Fibroblast of skin of left biceps (primary cell): ENCODE data around the gene RNF207.

Experiments used
- DNase-seq, 2 experiments: peaks; one replicate each; pipeline ENCODE4 v3.0.0-alpha.2; 2013; ENCODE audit warnings: low read depth in 2 of 2

The RNF207 gene

GRCh38 chr1:6234502-6235295 is 28.8 kb downstream of the RNF207 start:
- DNase-seq = no peak

- DNase-seq = no peak
Observed at GRCh38 chr1:6235296-6235677, 29.4 kb downstream of the RNF207 start.

- no peak for DNase-seq
Observed at GRCh38 chr1:6237093-6237492, 31.2 kb downstream of the RNF207 start.

GRCh38 chr1:6239213-6239752 is 33.4 kb downstream of the RNF207 start:
- DNase-seq = no peak

- DNase-seq = peak; percentile 28 to 29
Observed at GRCh38 chr1:6239950-6240768, 34.2 kb downstream of the RNF207 start.

GRCh38 chr1:6241107-6241886 is 35.4 kb downstream of the RNF207 start:
- no peak for DNase-seq

- no peak for DNase-seq
Observed at GRCh38 chr1:6241887-6242740, 36.2 kb downstream of the RNF207 start.

GRCh38 chr1:6243053-6243834 is 37.3 kb downstream of the RNF207 start:
- DNase-seq = no peak

GRCh38 chr1:6243993-6244392 is 38.1 kb downstream of the RNF207 start, which contains the start of gene HES3:
Gene HES3, plus strand, starts transcription at chr1:6244179. Its CDS starts 187 bp downstream, at chr1:6244366.
- DNase-seq = no peak

GRCh38 chr1:6244401-6245049 is 38.6 kb downstream of the RNF207 start:
- no peak for DNase-seq

GRCh38 chr1:6245086-6245868 is 39.4 kb downstream of the RNF207 start:
- peak; percentile 26 to 29 for DNase-seq

GRCh38 chr1:6245869-6246496 is 40.1 kb downstream of the RNF207 start:
- no peak for DNase-seq

- DNase-seq = no peak
Observed at GRCh38 chr1:6246497-6247467, 40.9 kb downstream of the RNF207 start.

GRCh38 chr1:6247651-6248050 is 41.7 kb downstream of the RNF207 start:
- no peak for DNase-seq

- no peak for DNase-seq
Observed at GRCh38 chr1:6248161-6248776, 42.4 kb downstream of the RNF207 start.

- no peak for DNase-seq
Observed at GRCh38 chr1:6248932-6249738, 43.2 kb downstream of the RNF207 start.
